NCI-H82 treated with DMSO at 0.1 percent for 48 hours (cell line): ENCODE data around the gene MELTF.
"Not testable (repeated sequence)": the region's sequence is repeated elsewhere in the genome, so short reads cannot be mapped to it uniquely, and the experiment has no call there.

Experiments used
- DNase-seq: peaks from one replicate; lab custom pipeline; 2025; ENCODE audit not compliant: unreplicated experiment; lab: John Stamatoyannopoulos, UW

The MELTF gene

GRCh38 chr3:197029511-197030167, at the start of gene MELTF:
MELTF (minus strand) TSS chr3:197029817; CDS start chr3:197029702, 115 bp downstream.
- no peak for DNase-seq

DNA sequence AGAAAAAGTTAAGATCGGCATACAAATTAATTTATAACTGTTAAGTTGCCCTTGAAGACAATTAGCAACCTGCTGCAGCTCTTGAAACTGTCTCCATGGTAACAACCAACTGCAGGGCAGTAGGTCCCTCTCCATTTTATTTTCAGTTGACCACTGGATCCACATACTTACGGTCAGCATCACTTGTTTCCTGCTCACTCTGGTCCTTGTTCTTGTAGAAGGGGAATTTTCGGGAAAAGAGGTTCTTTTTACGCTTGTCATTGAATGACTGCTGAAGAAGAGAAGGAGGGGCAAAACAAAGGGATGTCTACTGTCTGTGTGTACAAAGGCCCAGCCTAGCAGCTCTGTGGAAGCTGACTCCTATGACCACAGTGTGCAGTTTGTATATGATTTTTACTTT, 46.8 kb upstream of the MELTF start:
- DNase-seq = no peak

GRCh38 chr3:197068077-197068476, 38.5 kb upstream of the MELTF start:
- DNase-seq = no peak

- no peak for DNase-seq
Observed at GRCh38 chr3:197064771-197065170, 35.2 kb upstream of the MELTF start.

- DNase-seq = no peak
Observed at GRCh38 chr3:197062446-197062845, 32.8 kb upstream of the MELTF start.

- DNase-seq = not testable (repeated sequence)
Observed at GRCh38 chr3:197051637-197052036, 22.0 kb upstream of the MELTF start.

DNA sequence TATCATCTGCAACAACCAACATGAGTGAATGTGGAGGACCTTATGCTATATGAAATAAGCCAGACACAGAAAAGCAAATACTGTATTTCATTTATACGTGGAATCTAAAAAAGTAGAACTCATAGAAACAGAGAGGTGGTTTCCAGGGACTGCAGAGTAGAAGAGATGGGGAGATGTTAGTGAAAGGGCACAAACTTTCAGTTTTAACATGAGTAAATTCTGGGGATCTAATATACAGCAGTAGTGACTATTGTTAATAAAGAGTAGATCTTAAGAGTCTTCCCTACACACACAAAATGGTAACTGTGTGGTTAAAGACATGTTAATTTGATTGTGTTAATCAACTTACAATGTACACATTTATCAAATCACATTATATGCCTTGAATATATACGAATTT, 20.9 kb upstream of the MELTF start:
- DNase-seq = no peak

GRCh38 chr3:197042539-197042938, 12.9 kb upstream of the MELTF start:
- no peak for DNase-seq

DNA sequence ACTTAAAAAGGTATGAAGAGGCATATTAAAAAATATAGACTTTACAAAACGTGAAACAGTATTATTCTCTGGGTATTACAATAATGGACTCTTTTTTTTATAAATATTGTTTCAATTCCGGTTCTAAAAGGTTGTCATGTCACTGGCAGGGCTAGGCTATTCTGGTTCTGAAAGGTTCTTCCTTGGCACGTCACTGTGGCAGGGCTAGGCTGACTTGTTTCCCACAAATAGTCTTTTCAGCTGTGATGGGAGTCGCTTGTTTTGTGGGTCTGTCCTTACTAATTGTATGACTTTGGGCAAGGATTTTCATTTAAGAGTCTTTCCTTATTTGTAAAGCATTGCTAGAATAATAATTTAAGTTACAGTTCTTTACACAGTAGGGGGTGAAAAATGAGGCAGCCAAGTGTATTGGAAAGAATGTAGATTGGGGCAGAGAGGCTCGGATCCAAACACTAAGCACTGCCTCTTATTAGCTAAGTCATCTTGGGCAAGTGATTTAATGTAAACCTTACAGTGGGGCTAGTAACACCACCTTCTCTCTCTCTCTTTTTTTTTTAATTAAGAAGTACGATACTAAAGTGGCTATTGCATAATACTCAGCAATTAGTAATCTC, 12.4 kb upstream of the MELTF start:
- peak; percentile 50 for DNase-seq

DNA sequence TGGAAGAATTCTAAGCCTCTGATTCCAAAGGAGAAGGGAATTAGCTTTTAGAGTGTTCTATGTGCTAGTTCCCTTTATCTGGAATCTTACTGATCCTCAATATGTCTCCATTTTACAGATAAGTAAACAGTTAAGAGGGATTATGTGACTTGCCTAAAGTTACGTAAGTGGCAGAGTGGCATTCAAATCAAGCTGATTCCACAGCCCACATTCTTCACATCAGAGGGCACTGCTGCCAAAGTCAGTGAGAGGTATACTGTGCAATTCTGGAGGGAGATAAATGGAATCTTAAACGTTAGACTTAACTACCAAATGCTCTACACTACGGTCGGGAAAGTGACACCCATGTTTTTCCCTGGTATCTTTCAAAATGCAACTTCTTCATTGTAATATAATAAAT, 11.0 kb upstream of the MELTF start:
- DNase-seq = no peak

GRCh38 chr3:197038679-197039462, 9.3 kb upstream of the MELTF start:
- no peak for DNase-seq

DNA sequence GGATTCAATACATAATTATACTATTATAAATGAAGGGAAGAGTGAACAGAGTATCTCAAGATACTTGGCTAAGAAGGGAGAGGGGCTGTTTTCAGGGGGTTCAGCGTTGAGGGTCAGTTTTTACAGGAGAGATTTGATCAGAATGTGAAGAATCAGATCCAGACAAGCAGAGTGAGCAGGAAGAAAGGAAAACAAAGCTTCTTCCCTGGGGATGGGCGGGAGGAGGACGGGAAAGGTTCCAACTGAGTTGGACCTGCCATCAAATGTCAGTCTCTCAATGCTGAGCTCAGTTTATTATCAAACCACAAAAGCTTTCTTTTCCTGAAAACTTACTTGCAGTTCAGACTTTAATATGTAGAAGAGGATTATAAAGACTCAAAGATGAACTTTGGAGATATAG, 6.0 kb upstream of the MELTF start:
- no peak for DNase-seq

DNA sequence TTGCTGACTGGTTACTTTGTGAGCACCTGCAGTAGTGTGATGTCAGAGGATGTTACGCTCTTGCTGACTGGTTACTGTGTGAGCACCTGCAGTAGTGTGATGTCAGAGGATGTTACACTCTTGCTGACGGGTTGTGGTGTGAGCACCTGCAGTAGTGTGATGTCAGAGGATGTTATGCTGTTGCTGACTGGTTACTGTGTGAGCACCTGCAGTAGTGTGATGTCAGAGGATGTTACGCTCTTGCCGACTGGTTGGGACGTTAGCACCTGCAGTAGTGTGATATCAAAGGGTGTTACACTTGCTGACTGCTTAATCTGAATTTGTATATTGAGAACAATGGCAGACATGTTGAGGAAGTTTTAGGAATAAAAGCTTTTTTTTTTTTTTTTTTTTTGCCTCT, 5.2 kb upstream of the MELTF start:
- not testable (repeated sequence) for DNase-seq

GRCh38 chr3:197033764-197034163, 4.1 kb upstream of the MELTF start:
- DNase-seq = not testable (repeated sequence)

DNA sequence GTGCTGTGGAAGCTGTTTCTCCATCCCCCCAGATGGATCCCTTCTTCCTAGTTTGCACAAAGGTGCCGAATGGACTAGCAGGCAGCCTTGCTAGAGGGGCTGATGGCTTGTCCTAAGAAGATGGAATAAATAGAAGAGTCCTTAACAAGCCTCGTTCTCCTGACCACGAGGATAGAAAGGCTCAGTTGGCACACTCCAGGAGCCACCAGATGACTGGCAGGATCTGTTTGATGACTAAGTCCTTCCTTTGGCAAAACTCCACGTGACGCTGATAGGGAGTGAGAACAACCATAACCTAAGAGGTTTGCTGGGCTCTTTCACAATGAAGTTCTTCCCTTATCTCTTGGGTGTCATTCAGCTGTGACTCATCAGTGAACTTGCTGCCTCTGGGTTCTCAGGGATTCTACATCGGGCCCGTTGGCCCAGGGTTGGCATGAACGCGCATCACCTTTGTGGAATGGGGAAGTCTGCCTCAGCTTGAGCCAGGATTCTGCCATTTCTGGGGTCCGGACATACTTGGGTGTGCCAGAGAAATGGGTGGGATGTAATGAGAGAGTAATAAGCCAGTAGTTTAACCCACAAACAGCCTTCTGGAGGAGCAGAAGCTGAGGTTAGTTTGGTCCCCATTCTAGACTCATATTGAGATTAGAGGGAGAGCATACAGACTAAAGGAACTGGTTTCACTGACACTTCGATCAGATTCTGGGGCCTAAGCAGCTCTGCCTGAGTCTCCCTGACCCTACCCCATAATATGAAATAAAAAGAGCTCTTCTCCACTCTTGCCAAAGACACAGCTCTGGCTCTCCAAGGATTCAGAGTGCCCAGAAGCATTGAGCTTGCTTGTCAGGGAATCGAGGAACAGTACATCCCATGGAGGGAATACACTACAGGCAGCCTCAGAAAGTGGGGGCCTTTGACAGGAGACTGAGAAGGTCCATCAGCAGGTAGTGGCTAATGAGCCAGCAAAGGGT, 2.0 kb upstream of the MELTF start:
- DNase-seq = no peak

- no peak for DNase-seq
Observed at GRCh38 chr3:197030379-197031314, 1.0 kb upstream of the MELTF start.

GRCh38 chr3:197028728-197029510, 698 bp downstream of the MELTF start:
- DNase-seq = no peak

DNA sequence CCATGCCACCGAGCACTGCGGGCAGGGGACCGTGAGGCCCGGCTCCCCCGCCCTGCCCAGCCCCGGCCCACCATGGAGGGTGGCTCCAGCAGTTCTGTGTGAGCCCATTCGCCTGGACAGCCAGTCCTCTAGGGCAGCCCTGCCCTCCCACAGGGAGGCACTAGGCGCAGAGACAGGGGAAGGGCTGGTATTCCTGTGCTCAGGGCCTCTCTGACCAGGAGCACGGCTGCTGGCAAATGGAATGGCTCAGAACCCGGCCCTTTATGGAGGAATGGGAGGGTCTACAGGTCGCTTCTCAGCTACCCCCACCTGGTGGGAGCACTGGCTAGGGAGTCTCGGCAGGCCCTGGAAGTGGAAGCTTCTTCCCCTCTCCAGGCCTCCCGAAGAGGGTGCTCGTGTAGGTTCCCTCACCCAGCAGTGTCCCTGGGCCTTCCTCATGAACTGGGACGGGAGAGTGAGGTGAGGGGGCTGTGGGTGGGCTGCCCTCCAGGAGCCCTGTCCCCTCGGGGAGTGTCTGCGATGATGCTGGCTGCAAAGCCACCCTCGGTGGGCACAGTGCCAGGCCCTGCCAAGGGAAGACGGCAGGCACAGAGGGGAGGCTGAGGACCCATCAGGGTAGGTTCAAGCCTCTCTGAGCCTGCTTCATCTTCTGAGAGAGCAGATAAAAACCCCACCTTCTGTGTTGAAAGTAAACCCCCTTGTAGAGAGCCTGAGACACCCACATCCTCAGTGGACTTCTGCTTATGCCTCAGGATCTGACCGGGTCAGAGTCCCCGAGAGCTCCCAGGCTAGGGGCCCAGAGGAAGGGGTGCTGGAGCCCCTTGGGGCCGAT, 1.5 kb downstream of the MELTF start:
- DNase-seq = no peak
